Neutrophil (primary cell): ENCODE results near the gene ARAP3.

Experiments
- H3K27ac ChIP-seq: fragments of 200-600 bp; sonication (generic); 2 replicates; pipeline ENCODE4 v1.5.1; 2016; ENCODE audit warnings: mild to moderate bottlenecking, moderate library complexity
- H3K27me3 ChIP-seq: fragments of 200-600 bp; sonication (generic); 2 replicates; pipeline ENCODE4 v1.6.0; 2016; ENCODE audit warnings: mild to moderate bottlenecking
- H3K36me3 ChIP-seq: fragments of 200-600 bp; sonication (generic); 2 replicates; pipeline ENCODE4 v1.5.1; 2017
- H3K4me1 ChIP-seq, 2 experiments: fragments of 200-600 bp in 1 of 2; sonication (generic) in 1 of 2; 1 replicate in 1 of 2; 2 replicates in 1 of 2; pipeline versions ENCODE4 v1.5.1 to v1.6.1; 2013 to 2016; ENCODE audit warnings: low read depth in 1 of 2, low read length in 1 of 2, mild to moderate bottlenecking in 1 of 2, moderate library complexity in 1 of 2; ENCODE audit not compliant: control insufficient read depth in 1 of 2, insufficient read depth in 1 of 2
- H3K4me3 ChIP-seq, 2 experiments: fragments of 200-600 bp in 1 of 2; sonication (generic) in 1 of 2; 1 replicate in 1 of 2; 2 replicates in 1 of 2; pipeline ENCODE4 v1.5.1; 2013 to 2016; ENCODE audit warnings: low read depth in 1 of 2, low read length in 1 of 2, mild to moderate bottlenecking in 1 of 2, moderate library complexity in 1 of 2
- H3K9me3 ChIP-seq: fragments of 200-600 bp; sonication (generic); 2 replicates; pipeline ENCODE4 v1.5.1; 2016
- TF ChIP-seq, protein P1 (sequence below): fragments of 200-600 bp; sonication (generic); IDR thresholded peaks from 2 replicates; pipeline ENCODE4 v1.5.1; 2016; ENCODE audit warnings: antibody characterized with exemption

ARAP3 gene

DNA sequence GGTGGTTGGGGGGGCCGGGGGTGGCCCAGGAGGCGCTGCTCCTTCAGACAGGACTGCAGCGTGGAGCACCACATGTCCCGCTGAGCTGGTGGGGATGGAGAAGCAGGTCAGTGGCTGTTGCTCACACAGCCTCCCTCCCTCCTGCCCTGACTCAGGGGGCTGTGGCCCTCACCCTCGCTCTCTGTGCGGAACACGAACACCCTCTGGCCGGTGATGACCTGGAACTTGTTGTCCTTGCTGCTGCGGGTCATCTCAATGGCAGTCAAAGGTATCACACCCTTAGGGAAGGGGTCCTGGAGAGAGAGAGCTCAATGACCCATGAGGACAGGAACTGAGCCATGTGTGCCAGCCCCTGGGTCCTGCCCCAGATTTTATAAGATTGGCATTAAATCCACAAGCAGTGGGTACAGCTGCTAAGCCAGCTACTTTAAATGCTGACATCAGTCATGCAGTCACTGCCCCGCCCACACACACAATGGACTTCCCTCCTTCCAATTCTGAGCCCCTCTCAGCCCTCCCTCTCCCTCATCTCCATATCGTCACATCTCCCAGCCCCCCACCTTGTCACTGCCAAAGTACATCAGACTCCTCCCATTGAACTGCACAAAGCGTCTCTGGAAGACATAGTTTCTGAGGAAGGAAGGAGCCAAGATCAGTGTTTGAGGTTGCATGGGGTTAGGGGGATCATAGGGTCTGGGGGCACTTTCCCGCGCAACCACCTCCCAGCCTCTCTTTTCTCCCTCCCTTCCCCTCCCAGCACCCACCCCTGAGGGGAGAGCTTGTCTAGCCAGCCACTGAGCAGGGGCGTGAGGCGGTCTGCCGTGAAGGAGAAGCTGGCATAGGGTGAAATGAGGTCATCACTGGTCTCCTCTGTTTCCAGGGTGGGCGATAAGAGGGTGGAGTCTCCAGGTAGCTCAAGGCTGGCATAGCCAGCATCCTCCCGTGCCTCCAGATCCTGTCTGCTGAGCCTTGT lies 8.9 kb downstream of the ARAP3 start:
- Histone ChIP-seq H3K4me3 (no peak overlapping the region), H3K9me3 (no peaks in the 10 kb centered on the region), H3K4me1 (no peaks in the 10 kb centered on the region), H3K36me3 (peaks cover 95% of the 10 kb centered on the region), H3K27ac (no peak overlapping the region), H3K27me3 (no peaks in the 10 kb centered on the region)
- TF ChIP-seq, protein P1, sequence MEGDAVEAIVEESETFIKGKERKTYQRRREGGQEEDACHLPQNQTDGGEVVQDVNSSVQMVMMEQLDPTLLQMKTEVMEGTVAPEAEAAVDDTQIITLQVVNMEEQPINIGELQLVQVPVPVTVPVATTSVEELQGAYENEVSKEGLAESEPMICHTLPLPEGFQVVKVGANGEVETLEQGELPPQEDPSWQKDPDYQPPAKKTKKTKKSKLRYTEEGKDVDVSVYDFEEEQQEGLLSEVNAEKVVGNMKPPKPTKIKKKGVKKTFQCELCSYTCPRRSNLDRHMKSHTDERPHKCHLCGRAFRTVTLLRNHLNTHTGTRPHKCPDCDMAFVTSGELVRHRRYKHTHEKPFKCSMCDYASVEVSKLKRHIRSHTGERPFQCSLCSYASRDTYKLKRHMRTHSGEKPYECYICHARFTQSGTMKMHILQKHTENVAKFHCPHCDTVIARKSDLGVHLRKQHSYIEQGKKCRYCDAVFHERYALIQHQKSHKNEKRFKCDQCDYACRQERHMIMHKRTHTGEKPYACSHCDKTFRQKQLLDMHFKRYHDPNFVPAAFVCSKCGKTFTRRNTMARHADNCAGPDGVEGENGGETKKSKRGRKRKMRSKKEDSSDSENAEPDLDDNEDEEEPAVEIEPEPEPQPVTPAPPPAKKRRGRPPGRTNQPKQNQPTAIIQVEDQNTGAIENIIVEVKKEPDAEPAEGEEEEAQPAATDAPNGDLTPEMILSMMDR: no peak

GRCh38 chr5:141672071-141672840 lies 9.8 kb downstream of the ARAP3 start:
- TF ChIP-seq, protein P1: no peak
- no peak overlapping the region for H3K4me3 ChIP-seq
- H3K27ac ChIP-seq: no peak overlapping the region
- peaks cover 96% of the 10 kb centered on the region for H3K36me3 ChIP-seq
- H3K27me3 ChIP-seq: no peaks in the 10 kb centered on the region
- no peaks in the 10 kb centered on the region for H3K9me3 ChIP-seq
- no peaks in the 10 kb centered on the region for H3K4me1 ChIP-seq

DNA sequence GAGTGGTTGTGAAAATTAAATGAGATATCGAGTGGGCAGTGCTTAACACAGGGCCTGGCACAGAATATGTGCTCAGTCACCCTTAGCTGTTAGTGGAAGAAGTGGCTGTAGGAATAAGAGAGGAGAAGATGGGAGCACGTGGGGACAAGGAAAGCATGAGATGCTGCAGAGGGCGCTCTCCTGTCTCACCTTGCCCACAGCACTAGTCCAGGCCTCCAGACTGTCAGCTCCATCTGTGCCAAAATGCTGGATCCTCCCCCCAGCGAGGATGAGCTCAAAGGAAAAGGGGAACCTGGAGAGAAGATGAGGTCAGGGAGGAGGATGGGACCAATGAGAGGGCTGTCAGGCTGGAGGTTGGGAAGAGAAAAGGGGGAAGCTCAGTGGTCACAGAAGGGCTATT lies 12.5 kb downstream of the ARAP3 start:
- Histone ChIP-seq H3K4me3 (no peak overlapping the region), H3K4me1 (peaks cover 8 to 10% of the 10 kb centered on the region in 2 experiments), H3K9me3 (no peaks in the 10 kb centered on the region), H3K36me3 (peaks cover 93% of the 10 kb centered on the region), H3K27ac (peak overlapping the region; percentile 35), H3K27me3 (no peaks in the 10 kb centered on the region)
- TF ChIP-seq, protein P1: no peak

DNA sequence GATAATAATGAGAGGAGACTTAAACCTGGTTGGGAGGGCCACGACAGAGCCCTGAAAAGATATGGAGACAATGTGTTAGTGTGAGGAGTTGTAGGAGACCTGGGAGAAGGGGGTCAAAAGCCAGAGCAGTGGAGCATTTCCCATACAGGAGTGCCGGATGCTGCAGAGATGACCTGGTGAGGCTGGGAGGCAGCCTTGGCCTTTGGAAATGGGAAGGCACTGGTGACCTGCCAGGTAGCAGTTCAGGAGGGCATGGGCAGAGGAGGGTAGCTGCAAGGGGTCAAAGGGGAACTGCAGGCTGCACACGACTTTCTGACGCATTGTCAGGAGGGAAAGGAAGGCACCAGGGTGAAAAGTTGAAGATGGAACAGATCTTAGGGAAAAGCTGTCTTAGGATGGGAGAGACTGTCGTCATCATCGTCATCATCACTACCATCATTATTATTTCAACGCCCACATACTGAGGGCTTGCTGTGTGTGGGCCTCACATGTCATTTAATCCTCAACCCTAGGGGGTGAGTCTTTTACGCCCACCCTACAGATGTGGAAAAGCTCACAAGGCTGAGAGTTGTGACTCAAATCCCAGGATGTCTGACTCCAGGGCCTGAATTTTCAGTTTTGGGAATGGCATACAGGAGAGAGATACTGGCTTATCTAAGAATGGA lies 13.3 kb downstream of the ARAP3 start:
- H3K27me3 ChIP-seq: no peaks in the 10 kb centered on the region
- no peaks in the 10 kb centered on the region for H3K9me3 ChIP-seq
- peaks cover 96% of the 10 kb centered on the region for H3K36me3 ChIP-seq
- H3K4me3 ChIP-seq: no peak overlapping the region
- H3K4me1 ChIP-seq: peaks cover 8 to 10% of the 10 kb centered on the region in 2 experiments
- TF ChIP-seq, protein P1: no peak
- no peak overlapping the region for H3K27ac ChIP-seq
